Thymus (tissue), 11 donors: ENCODE data around the gene ELF1. TPM values are rescaled to one million over a fixed set of nuclear protein-coding genes. Genes with fewer than 3 reads are reported as not detected.

Experiments
- DNase-seq, 9 donors: peaks; one replicate each; pipeline ENCODE4 v3.0.0-alpha.2; 2013; ENCODE audit warnings: low spot score in 9 of 9, low read depth in 6 of 9, missing footprints in 1 of 9
- H3K27ac ChIP-seq, 2 donors: one replicate each; pipeline ENCODE4 v1.5.1; 2013; ENCODE audit warnings: control low read depth in 1 of 2, low read depth in 1 of 2, low read length in 1 of 2, mild to moderate bottlenecking in 1 of 2, moderate library complexity in 1 of 2
- H3K27me3 ChIP-seq, 2 donors: one replicate each; pipeline ENCODE4 v1.5.1; 2013; ENCODE audit warnings: low read length in 1 of 2; ENCODE audit not compliant: control insufficient read depth in 2 of 2, insufficient read depth in 1 of 2
- H3K36me3 ChIP-seq, 2 donors: one replicate each; pipeline ENCODE4 v1.5.1; 2013; ENCODE audit warnings: low read length in 1 of 2, mild to moderate bottlenecking in 1 of 2, moderate library complexity in 1 of 2; ENCODE audit not compliant: control insufficient read depth in 2 of 2, insufficient read depth in 2 of 2
- H3K4me1 ChIP-seq, 2 donors: one replicate each; pipeline ENCODE4 v1.5.1; 2013; ENCODE audit warnings: low read length in 2 of 2; ENCODE audit not compliant: control insufficient read depth in 2 of 2, insufficient read depth in 2 of 2
- H3K4me3 ChIP-seq, 2 donors: one replicate each; pipeline ENCODE4 v1.5.1; 2013; ENCODE audit warnings: low read length in 2 of 2, control low read depth in 1 of 2, mild to moderate bottlenecking in 1 of 2
- H3K9me3 ChIP-seq, 2 donors: one replicate each; pipeline ENCODE4 v1.5.1; 2013; ENCODE audit warnings: low read length in 1 of 2, mild to moderate bottlenecking in 1 of 2; ENCODE audit not compliant: control insufficient read depth in 2 of 2, insufficient read depth in 1 of 2
- WGBS: extraction: QIAGEN DNeasy Blood & Tissue Kit; methylation state at CpG from one replicate; pipeline ENCODE4 v1.1.7; 2013; 5-methylcytosine and 5-hydroxymethylcytosine counted together
- polyA plus RNA-seq: library from polyadenylated mRNA; stranded (reverse); fragments of 200-250 nt; gene quantifications from one replicate; pipeline ENCODE4 v1.2.3, GENCODE V29; 2013
- total RNA-seq: library from RNA; stranded (reverse); fragments of 120-200 nt; gene quantifications from one replicate; pipeline ENCODE4 v1.2.4, GENCODE V29; 2013
- donor health status: healthy.

The ELF1 gene
- total and polyA plus RNA-seq, 2 donors = 64.2 to 89.3 TPM

- DNase-seq = no peak
- 100% methylated on average over 2 of the region's 2 CpGs for WGBS
- H3K27me3 ChIP-seq = no peaks in the 10 kb centered on the region
Observed at GRCh38 chr13:41029629-41030028, 10.5 kb upstream of the ELF1 start.

GRCh38 chr13:41028051-41028450 lies 8.9 kb upstream of the ELF1 start:
- H3K4me1 ChIP-seq = peaks cover 3% of the 10 kb centered on the region in 2 donors
- WGBS = 79% methylated on average over 2 of the region's 2 CpGs
- H3K27me3 ChIP-seq = no peaks in the 10 kb centered on the region

More at GRCh38 chr13:41029629-41030028, 10.5 kb upstream of the ELF1 start:
- Histone ChIP-seq H3K9me3 (no peaks in the 10 kb centered on the region), H3K36me3 (peaks cover 9 to 15% of the 10 kb centered on the region in 2 donors), H3K4me3 (no peak overlapping the region), H3K27ac (peak overlapping the region in 1 of 2 donors; percentile 8), H3K4me1 (peaks cover 3 to 6% of the 10 kb centered on the region in 2 donors)

GRCh38 chr13:41026788-41027187 lies 7.7 kb upstream of the ELF1 start:
- DNase-seq = no peak
- Histone ChIP-seq H3K4me3 (no peak overlapping the region), H3K9me3 (no peaks in the 10 kb centered on the region), H3K27me3 (no peaks in the 10 kb centered on the region), H3K4me1 (peaks cover 3% of the 10 kb centered on the region in 2 donors), H3K27ac (no peak overlapping the region), H3K36me3 (peaks cover 9 to 15% of the 10 kb centered on the region in 2 donors)
- WGBS = 98% methylated on average over 8 of the region's 8 CpGs

More at GRCh38 chr13:41028051-41028450, 8.9 kb upstream of the ELF1 start:
- DNase-seq = no peak
- Histone ChIP-seq H3K4me3 (no peak overlapping the region), H3K27ac (no peak overlapping the region), H3K9me3 (no peaks in the 10 kb centered on the region), H3K36me3 (peaks cover 9 to 15% of the 10 kb centered on the region in 2 donors)

GRCh38 chr13:41025518-41025917 lies 6.4 kb upstream of the ELF1 start:
- Histone ChIP-seq H3K4me3 (no peak overlapping the region), H3K27me3 (no peaks in the 10 kb centered on the region), H3K36me3 (peaks cover 9 to 15% of the 10 kb centered on the region in 2 donors), H3K27ac (no peak overlapping the region), H3K4me1 (peaks cover 3% of the 10 kb centered on the region in 2 donors), H3K9me3 (no peaks in the 10 kb centered on the region)
- WGBS = 97% methylated on average over 4 of the region's 4 CpGs
- no peak for DNase-seq

- no peaks in the 10 kb centered on the region for H3K9me3 ChIP-seq
- H3K36me3 ChIP-seq = no peaks in the 10 kb centered on the region
- H3K27ac ChIP-seq = peak overlapping the region in 1 of 2 donors; percentile 92
- H3K4me1 ChIP-seq = peaks cover 3 to 5% of the 10 kb centered on the region in 2 donors
- WGBS = 94% methylated on average over 2 of the region's 2 CpGs
- DNase-seq = no peak
- H3K27me3 ChIP-seq = no peaks in the 10 kb centered on the region
- H3K4me3 ChIP-seq = peak overlapping the region; percentile 60 to 66
Observed at GRCh38 chr13:41019578-41020347, 647 bp upstream of the ELF1 start.

GRCh38 chr13:41018602-41018948 lies 541 bp downstream of the ELF1 start:
- no peaks in the 10 kb centered on the region for H3K27me3 ChIP-seq
- peak overlapping the region; percentile 84 to 92 for H3K27ac ChIP-seq
- H3K36me3 ChIP-seq = peaks cover 0 to 2% of the 10 kb centered on the region in 2 donors
- H3K9me3 ChIP-seq = no peaks in the 10 kb centered on the region
- H3K4me3 ChIP-seq = peak overlapping the region; percentile 60 to 66
- WGBS = 4% methylated on average over 1 of the region's 1 CpG
- peaks cover 3 to 5% of the 10 kb centered on the region in 2 donors for H3K4me1 ChIP-seq
- DNase-seq = peak in 1 of 9 donors; percentile 38

GRCh38 chr13:41017817-41018601 lies 1.1 kb downstream of the ELF1 start:
- 3% methylated on average over 3 of the region's 3 CpGs for WGBS
- peak overlapping the region; percentile 60 to 66 for H3K4me3 ChIP-seq
- no peaks in the 10 kb centered on the region for H3K9me3 ChIP-seq
- H3K27ac ChIP-seq = peak overlapping the region; percentile 78 to 92
- H3K36me3 ChIP-seq = peaks cover 0 to 5% of the 10 kb centered on the region in 2 donors
- peaks cover 3 to 5% of the 10 kb centered on the region in 2 donors for H3K4me1 ChIP-seq
- no peaks in the 10 kb centered on the region for H3K27me3 ChIP-seq
- peak in 1 of 9 donors; percentile 78 for DNase-seq

GRCh38 chr13:41017159-41017558 lies 2.0 kb downstream of the ELF1 start:
- Histone ChIP-seq H3K4me3 (peak overlapping the region; percentile 60 to 66), H3K9me3 (no peaks in the 10 kb centered on the region), H3K36me3 (peaks cover 0 to 9% of the 10 kb centered on the region in 2 donors), H3K4me1 (peaks cover 5 to 6% of the 10 kb centered on the region in 2 donors), H3K27me3 (no peaks in the 10 kb centered on the region), H3K27ac (peak overlapping the region; percentile 67 to 92)
- 3% methylated on average over 2 of the region's 2 CpGs for WGBS
- DNase-seq = peak in 1 of 9 donors; percentile 76

GRCh38 chr13:41015920-41016319 lies 3.2 kb downstream of the ELF1 start:
- H3K9me3 ChIP-seq = no peaks in the 10 kb centered on the region
- peaks cover 14 to 15% of the 10 kb centered on the region in 2 donors for H3K4me1 ChIP-seq
- peaks cover 4 to 19% of the 10 kb centered on the region in 2 donors for H3K36me3 ChIP-seq
- 30% methylated on average over 6 of the region's 6 CpGs for WGBS
- no peaks in the 10 kb centered on the region for H3K27me3 ChIP-seq
- H3K27ac ChIP-seq = peak overlapping the region; percentile 31 to 76
- peak in 1 of 9 donors; percentile 44 for DNase-seq
- peak overlapping the region; percentile 60 to 65 for H3K4me3 ChIP-seq
